ENCODE measurements around the gene CLEC4G.

CLEC4G gene

DNA sequence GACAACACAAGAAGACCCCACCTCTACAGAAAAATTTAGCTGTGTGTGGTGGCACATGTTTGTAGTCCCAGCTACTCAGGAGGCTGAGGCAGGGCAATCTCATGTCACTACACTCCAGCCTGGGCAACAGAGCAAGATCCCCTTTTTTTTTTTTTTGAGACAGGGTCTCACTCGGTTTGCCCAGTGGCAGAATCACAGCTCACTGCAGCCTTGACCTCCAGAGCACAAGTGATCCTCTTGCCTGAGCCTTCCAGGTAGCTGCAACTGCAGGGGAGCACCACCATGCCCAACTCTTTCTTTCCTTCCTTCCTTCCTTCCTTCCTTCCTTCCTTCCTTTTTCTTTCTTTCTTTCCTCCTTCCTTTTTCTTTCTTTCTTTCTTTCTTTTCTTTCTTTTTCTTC lies 4.2 kb upstream of the CLEC4G start:
- TF ChIP-seq, protein P1, sequence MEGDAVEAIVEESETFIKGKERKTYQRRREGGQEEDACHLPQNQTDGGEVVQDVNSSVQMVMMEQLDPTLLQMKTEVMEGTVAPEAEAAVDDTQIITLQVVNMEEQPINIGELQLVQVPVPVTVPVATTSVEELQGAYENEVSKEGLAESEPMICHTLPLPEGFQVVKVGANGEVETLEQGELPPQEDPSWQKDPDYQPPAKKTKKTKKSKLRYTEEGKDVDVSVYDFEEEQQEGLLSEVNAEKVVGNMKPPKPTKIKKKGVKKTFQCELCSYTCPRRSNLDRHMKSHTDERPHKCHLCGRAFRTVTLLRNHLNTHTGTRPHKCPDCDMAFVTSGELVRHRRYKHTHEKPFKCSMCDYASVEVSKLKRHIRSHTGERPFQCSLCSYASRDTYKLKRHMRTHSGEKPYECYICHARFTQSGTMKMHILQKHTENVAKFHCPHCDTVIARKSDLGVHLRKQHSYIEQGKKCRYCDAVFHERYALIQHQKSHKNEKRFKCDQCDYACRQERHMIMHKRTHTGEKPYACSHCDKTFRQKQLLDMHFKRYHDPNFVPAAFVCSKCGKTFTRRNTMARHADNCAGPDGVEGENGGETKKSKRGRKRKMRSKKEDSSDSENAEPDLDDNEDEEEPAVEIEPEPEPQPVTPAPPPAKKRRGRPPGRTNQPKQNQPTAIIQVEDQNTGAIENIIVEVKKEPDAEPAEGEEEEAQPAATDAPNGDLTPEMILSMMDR (IDR thresholded peaks at IDR 0.05; ENCODE audit: low read depth, low read length): no peak

DNA sequence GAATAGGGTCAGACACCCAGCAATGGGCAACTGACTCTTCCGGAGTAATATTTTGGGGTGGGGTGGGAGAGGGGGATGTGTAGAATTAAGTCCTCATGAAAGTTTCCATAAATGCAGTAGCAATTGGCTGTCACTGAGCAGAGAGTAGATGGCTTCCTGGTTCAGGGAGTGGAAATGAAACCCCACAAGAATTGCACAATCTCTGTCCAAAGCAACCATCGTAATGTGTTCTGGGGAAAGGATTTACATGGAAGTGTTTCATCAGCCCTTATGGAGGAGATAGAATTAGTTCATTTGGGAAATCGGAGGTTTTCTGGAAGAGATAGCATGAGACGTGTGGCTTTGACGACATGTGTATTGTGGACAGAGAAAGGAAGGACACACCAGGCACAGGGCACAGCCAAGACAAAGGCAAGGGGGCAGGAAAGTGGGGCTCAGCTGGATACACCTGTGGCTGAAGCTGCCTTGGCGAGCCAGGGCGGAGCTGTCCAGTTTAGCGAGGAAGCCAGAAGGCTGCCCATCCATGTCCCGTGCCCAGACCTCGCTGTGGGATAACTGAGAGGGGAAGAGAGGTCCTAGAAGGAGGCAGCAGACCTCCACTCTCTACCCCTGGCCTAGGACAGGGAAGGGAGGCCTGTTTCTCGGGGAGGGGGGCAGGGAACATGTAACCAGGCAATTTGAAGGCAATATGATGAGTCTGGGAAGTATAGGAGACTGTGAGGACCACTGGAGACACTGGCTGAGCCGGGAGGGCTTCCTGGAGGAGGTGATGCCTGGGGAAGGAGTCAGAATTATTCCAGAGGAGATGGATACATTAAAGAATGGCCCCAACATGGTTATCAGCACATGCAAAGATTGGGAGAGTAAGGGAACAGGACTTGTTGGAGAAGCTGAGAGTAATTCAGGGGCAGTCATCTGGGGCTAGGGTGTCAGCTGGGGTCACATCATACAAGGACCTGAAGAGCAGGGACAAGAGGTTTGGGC lies 2.6 kb upstream of the CLEC4G start:
- no peak overlapping the region for H3K4me3 ChIP-seq (replicated peaks in 1 of 2; ENCODE audit: low read depth in 2 of 2, low read length in 2 of 2)
- TF ChIP-seq, protein P1 (IDR thresholded peaks at IDR 0.05; ENCODE audit: low read depth, low read length): no peak
- DNase-seq (ENCODE audit: low read depth in 2 of 2): peak; percentile 14 to 41

More for the DNA sequence above, 4.2 kb upstream of the CLEC4G start:
- DNase-seq (ENCODE audit: low read depth in 2 of 2): no peak
- no peak overlapping the region for H3K4me3 ChIP-seq (replicated peaks in 1 of 2; ENCODE audit: low read depth in 2 of 2, low read length in 2 of 2)

DNA sequence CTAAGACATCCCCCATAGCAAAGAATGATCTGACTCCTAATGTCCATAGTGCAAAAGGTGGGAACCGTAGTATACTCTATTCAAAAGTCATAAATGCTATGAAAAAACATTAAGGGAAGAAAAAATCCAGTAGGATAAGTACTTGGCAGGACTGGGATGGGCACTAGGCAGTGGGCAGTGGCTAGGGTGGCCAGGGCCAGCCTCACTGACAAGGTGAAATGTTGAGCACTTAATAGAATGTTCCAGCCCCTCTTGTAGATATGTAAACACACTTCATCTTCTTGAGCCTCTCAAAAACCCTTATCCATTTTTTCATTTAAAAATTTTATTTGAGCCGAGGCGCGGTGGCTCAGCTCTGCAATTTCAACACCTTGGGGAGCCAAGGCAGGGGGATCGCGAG lies 1.5 kb upstream of the CLEC4G start:
- no peak for DNase-seq (ENCODE audit: low read depth in 2 of 2)
- TF ChIP-seq, protein P1 (IDR thresholded peaks at IDR 0.05; ENCODE audit: low read depth, low read length): no peak

DNA sequence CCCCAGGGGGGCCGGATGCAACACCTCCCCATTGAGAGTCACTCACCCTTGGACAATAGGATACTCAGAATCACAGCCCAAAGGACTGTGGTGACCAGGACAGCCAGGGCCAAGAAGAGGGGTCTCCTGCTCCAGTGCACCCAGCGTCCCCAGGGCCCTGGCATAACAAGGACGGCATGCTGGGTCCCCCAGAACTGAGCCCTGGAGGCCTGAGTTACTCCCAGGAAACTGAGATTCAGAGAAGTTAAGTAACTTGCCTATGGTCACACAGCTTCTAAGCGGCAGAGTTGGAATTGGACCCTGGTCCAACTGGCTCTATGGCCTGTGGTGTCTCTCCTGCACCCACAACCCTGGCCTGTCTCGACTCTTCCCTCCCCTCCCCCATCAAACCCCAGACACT lies 295 bp downstream of the CLEC4G start:
- TF ChIP-seq, protein P1 (IDR thresholded peaks at IDR 0.05; ENCODE audit: low read depth, low read length): no peak
- no peak overlapping the region for H3K4me3 ChIP-seq (replicated peaks in 1 of 2; ENCODE audit: low read depth in 2 of 2, low read length in 2 of 2)
- no peak for DNase-seq (ENCODE audit: low read depth in 2 of 2)

More for the DNA sequence above, 1.5 kb upstream of the CLEC4G start:
- no peak overlapping the region for H3K4me3 ChIP-seq (replicated peaks in 1 of 2; ENCODE audit: low read depth in 2 of 2, low read length in 2 of 2)

DNA sequence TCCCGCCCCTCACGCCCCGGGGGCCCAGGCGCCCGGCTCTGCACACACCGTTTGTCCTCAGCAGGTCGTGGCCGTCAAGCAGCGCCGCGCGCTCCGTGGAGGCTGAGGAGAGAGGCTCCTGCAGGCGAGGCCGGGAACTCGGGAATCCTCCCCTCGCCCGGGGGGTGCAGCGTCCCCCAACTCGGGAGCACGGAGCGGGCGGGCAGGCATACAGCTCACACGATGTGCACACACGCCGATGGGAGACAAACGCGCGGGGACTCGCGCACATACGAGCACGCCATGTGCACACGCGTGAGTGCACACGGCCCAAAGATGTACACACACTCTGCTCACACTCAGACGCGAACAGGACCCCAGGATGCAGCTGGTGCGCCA lies 703 bp downstream of the CLEC4G start:
- H3K4me3 ChIP-seq (replicated peaks in 1 of 2; ENCODE audit: low read depth in 2 of 2, low read length in 2 of 2): no peak overlapping the region
- TF ChIP-seq, protein P1 (IDR thresholded peaks at IDR 0.05; ENCODE audit: low read depth, low read length): no peak
- DNase-seq (ENCODE audit: low read depth in 2 of 2): no peak

DNA sequence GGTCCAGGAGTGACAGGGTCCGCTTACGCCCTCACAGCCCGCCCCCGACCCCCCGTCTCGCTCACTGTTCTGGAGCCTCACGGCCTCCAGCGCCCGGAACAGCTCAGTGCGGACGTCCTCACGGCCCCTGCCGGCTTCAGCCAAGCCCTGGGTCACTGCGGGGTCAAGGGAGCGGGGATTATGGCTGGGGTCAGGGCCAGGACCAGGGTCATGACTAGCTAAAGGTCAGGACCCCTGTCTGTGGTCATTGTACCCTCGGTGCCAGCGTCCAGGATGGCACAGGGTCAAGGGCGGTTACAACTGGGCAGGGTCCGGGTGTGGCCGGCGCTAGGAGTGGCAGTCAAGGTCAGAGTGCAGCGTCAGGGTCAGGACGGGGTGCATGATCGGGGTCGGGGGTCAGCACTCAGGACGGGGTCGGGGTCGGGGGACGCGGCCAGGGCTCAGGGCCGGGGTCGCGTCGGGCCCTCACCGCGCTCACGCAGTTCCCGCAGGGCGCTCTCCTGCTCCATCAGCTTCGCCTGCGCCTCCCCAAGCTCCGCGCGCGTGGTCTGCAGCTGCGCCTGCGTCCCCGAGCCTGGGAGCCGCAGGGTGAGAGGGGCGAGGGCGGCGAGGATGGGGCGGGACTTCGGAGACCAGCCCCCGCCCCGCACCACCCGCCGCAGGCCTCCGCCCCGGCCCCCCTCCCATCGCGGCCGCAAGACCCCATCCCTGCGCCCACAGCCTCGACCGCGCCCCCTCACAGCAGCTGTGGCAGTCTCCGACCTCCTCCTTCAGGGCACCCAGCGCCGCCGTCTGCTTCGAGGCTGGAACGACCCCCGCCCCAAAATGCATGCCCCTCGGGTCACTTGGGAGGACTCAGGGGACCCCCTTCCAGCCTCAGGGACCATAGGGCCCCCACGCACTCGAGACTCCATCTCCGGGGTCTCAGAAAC lies 1.4 kb downstream of the CLEC4G start:
- TF ChIP-seq, protein P1 (IDR thresholded peaks at IDR 0.05; ENCODE audit: low read depth, low read length): no peak
- no peak for DNase-seq (ENCODE audit: low read depth in 2 of 2)
- no peak overlapping the region for H3K4me3 ChIP-seq (replicated peaks in 1 of 2; ENCODE audit: low read depth in 2 of 2, low read length in 2 of 2)

Data from cardiac fibroblast (primary cell).